Neural cell (in vitro differentiated cells): ENCODE results near the gene MAPRE3.

Experiments used
- CTCF ChIP-seq: fragments of 450-650 bp; IDR thresholded peaks from 2 replicates; pipeline ENCODE4 v1.5.1; 2014; ENCODE audit warnings: antibody characterized with exemption, mild to moderate bottlenecking, moderate library complexity; ENCODE audit not compliant: poor library complexity, severe bottlenecking
- EP300 ChIP-seq: fragments of 450-650 bp; conservative IDR thresholded peaks from 2 replicates; pipeline ENCODE4 v1.6.1; 2014; ENCODE audit warnings: antibody characterized with exemption, mild to moderate bottlenecking, moderate library complexity; ENCODE audit not compliant: poor library complexity, severe bottlenecking
- EZH2 ChIP-seq: fragments of 200-600, 300-800 bp; shearing (Covaris generic), sonication (generic); IDR thresholded peaks from 2 replicates; pipeline ENCODE4 v1.6.1; 2014; ENCODE audit warnings: antibody characterized with exemption, low read length, borderline replicate concordance, mild to moderate bottlenecking; ENCODE audit not compliant: insufficient read depth, poor library complexity, severe bottlenecking
- MXI1 ChIP-seq: fragments of 450-650 bp; conservative IDR thresholded peaks from 2 replicates; pipeline ENCODE4 v1.6.1; 2014; ENCODE audit warnings: antibody characterized with exemption, mild to moderate bottlenecking; ENCODE audit not compliant: poor library complexity, severe bottlenecking
- POLR2AphosphoS5 ChIP-seq: IDR thresholded peaks from 2 replicates; pipeline ENCODE4 v1.6.1; 2012
- RAD21 ChIP-seq: fragments of 450-650 bp; conservative IDR thresholded peaks from 2 replicates; pipeline ENCODE4 v1.6.1; 2014; ENCODE audit warnings: antibody characterized with exemption, mild to moderate bottlenecking, moderate library complexity
- SMC3 ChIP-seq: fragments of 450-650 bp; conservative IDR thresholded peaks from 2 replicates; pipeline ENCODE4 v1.6.1; 2014; ENCODE audit warnings: antibody characterized with exemption, mild to moderate bottlenecking, moderate library complexity; ENCODE audit not compliant: poor library complexity
- TAF1 ChIP-seq: IDR thresholded peaks from 2 replicates; pipeline ENCODE4 v1.6.1; 2012; ENCODE audit warnings: low read depth

- no peak for TF ChIP-seq CTCF
- no peak for TF ChIP-seq TAF1
- no peak for TF ChIP-seq EZH2
- TF ChIP-seq SMC3: no peak
- no peak for TF ChIP-seq MXI1
- TF ChIP-seq POLR2AphosphoS5: no peak
- TF ChIP-seq RAD21: no peak
- TF ChIP-seq EP300: no peak
Observed at GRCh38 chr2:27023740-27024139, 53.3 kb downstream of the MAPRE3 start.
